HCT116 (cell line): ENCODE measurements around the gene ANKS4B. TPM values are rescaled to one million over a fixed set of nuclear protein-coding genes. Genes with fewer than 3 reads are reported as not detected.

Experiments used
- ATAC-seq: fragments of 200-7000 bp; cut with Tn5 transposase; 2 replicates; pipeline ENCODE4 v1.9.1; 2020; ENCODE audit warnings: mild to moderate bottlenecking, moderate library complexity
- BruUV-seq: library from RNA; stranded (reverse); fragments of 400-500 nt; replicated peaks from 2 replicates; lab custom pipeline; 2021; lab: Mats Ljungman, UMichigan
- CTCF ChIA-PET: fragments of 300-600 bp; sonication (Branson Sonifier 250); formaldehyde crosslinking; loops from one replicate; lab custom pipeline; 2021; ENCODE audit warnings: antibody characterized with exemption; lab: Charles Lee
- POLR2A ChIA-PET: fragments of 300-600, 350-600 bp; sonication (Branson Sonifier 250); formaldehyde crosslinking; loops from one replicate; lab custom pipeline; 2021; ENCODE audit warnings: antibody characterized with exemption; lab: Charles Lee
- RAD21 ChIA-PET, 2 experiments: fragments of 300-600 bp; sonication (Branson Sonifier 250); formaldehyde crosslinking; loops; one replicate each; lab custom pipeline; 2023; ENCODE audit warnings: low total read pairs in 2 of 2; ENCODE audit not compliant: uncharacterized antibody in 2 of 2, unreplicated experiment in 2 of 2, low non-redundant PET in 1 of 2; lab: Charles Lee
- DNase-seq: peaks from one replicate; pipeline ENCODE4 v3.0.0-alpha.2; 2010; ENCODE audit warnings: low read depth, low spot score
- H2AFZ ChIP-seq: fragments of 200-600 bp; shearing (Covaris generic), sonication (generic); 2 replicates; pipeline ENCODE4 v1.6.1; 2017; ENCODE audit warnings: low read depth, mixed run types, mixed read lengths, antibody characterized with exemption, low read length; ENCODE audit not compliant: poor library complexity, severe bottlenecking
- H3K27ac ChIP-seq: 2 replicates; pipeline ENCODE4 v1.5.1; 2012; ENCODE audit warnings: low read depth, low read length
- H3K27me3 ChIP-seq: fragments of 200-600 bp; sonication (generic); 2 replicates; pipeline ENCODE4 v1.6.1; 2016; ENCODE audit warnings: mixed run types, low read length, mixed read lengths; ENCODE audit not compliant: insufficient read depth
- H3K36me3 ChIP-seq, 2 experiments: fragments of 200-500 bp in 1 of 2; fragments of 200-600 bp in 1 of 2; sonication (Bioruptor generic) in 1 of 2; sonication (generic) in 1 of 2; 2 replicates each; pipeline versions ENCODE4 v1.5.1 to v1.6.1; 2014 to 2016; ENCODE audit warnings: low read length in 2 of 2, inconsistent platforms in 1 of 2, mixed read lengths in 1 of 2, mixed run types in 1 of 2; ENCODE audit not compliant: insufficient read depth in 2 of 2, control insufficient read depth in 1 of 2
- H3K4me1 ChIP-seq, 2 experiments: fragments of 200-600 bp in 1 of 2; sonication (generic) in 1 of 2; 2 replicates each; pipeline versions ENCODE4 v1.5.1 to v1.6.1; 2012 to 2017; ENCODE audit warnings: low read length in 2 of 2, inconsistent platforms in 1 of 2, mild to moderate bottlenecking in 1 of 2, mixed read lengths in 1 of 2, mixed run types in 1 of 2, moderate library complexity in 1 of 2; ENCODE audit not compliant: insufficient read depth in 2 of 2, control insufficient read depth in 1 of 2
- H3K4me2 ChIP-seq: fragments of 200-600 bp; sonication (generic); 2 replicates; pipeline ENCODE4 v1.6.1; 2017; ENCODE audit warnings: mixed run types, low read length, mixed read lengths
- H3K4me3 ChIP-seq, 2 experiments: fragments of 200-600 bp in 1 of 2; sonication (generic) in 1 of 2; replicated peaks in 1 of 2; 2 replicates each; pipeline ENCODE4 v1.5.1; 2011 to 2016; ENCODE audit warnings: low read length in 2 of 2, control low read depth in 1 of 2, low read depth in 1 of 2, mild to moderate bottlenecking in 1 of 2, mixed read lengths in 1 of 2, mixed run types in 1 of 2
- H3K79me2 ChIP-seq: fragments of 200-600 bp; sonication (generic); 2 replicates; pipeline ENCODE4 v1.6.1; 2017; ENCODE audit warnings: mild to moderate bottlenecking, mixed run types, low read length, moderate library complexity, mixed read lengths; ENCODE audit not compliant: insufficient read depth
- H3K9ac ChIP-seq: fragments of 200-600 bp; sonication (generic); 2 replicates; pipeline ENCODE4 v1.6.1; 2016; ENCODE audit warnings: low read length, mixed read lengths
- H3K9me2 ChIP-seq: fragments of 200-600 bp; sonication (generic), shearing (Covaris generic); 2 replicates; pipeline ENCODE4 v1.6.1; 2017; ENCODE audit warnings: mixed run types, mild to moderate bottlenecking, moderate library complexity; ENCODE audit not compliant: insufficient read depth
- H3K9me3 ChIP-seq, 2 experiments: fragments of 200-500 bp in 1 of 2; fragments of 200-600 bp in 1 of 2; sonication (Bioruptor generic) in 1 of 2; sonication (generic) in 1 of 2; 2 replicates each; pipeline ENCODE4 v1.6.1; 2014 to 2017; ENCODE audit warnings: low read length in 2 of 2, mixed read lengths in 2 of 2, inconsistent platforms in 1 of 2, low read depth in 1 of 2, mild to moderate bottlenecking in 1 of 2, mixed run types in 1 of 2, moderate library complexity in 1 of 2; ENCODE audit not compliant: control insufficient read depth in 1 of 2, insufficient read depth in 1 of 2
- H4K20me1 ChIP-seq: fragments of 200-600 bp; sonication (generic), shearing (Covaris generic); 2 replicates; pipeline ENCODE4 v1.6.1; 2017; ENCODE audit warnings: mixed run types, mild to moderate bottlenecking, moderate library complexity; ENCODE audit not compliant: insufficient read depth
- CBX3 ChIP-seq: IDR thresholded peaks from 2 replicates; pipeline ENCODE4 v1.6.1; 2012; ENCODE audit warnings: low read depth
- CEBPB ChIP-seq: IDR thresholded peaks from 2 replicates; pipeline ENCODE4 v1.6.1; 2012; ENCODE audit warnings: low read depth
- EGR1 ChIP-seq: IDR thresholded peaks from 2 replicates; pipeline ENCODE4 v1.6.1; 2012; ENCODE audit warnings: low read depth
- EZH2 ChIP-seq: fragments of 200-600 bp; sonication (generic); IDR thresholded peaks from 2 replicates; pipeline ENCODE4 v1.6.1; 2017; ENCODE audit warnings: antibody characterized with exemption, mixed run types
- EZH2phosphoT487 ChIP-seq: fragments of 200-600 bp; IDR thresholded peaks from 2 replicates; pipeline ENCODE4 v1.6.1; 2018; ENCODE audit warnings: antibody characterized with exemption, borderline replicate concordance
- FOSL1 ChIP-seq: IDR thresholded peaks from 2 replicates; pipeline ENCODE4 v1.6.1; 2012; ENCODE audit warnings: low read depth
- JUND ChIP-seq: IDR thresholded peaks from 2 replicates; pipeline ENCODE4 v1.6.1; 2012
- POLR2A ChIP-seq: IDR thresholded peaks from 2 replicates; pipeline ENCODE4 v1.7.0; 2011; ENCODE audit warnings: borderline replicate concordance; ENCODE audit not compliant: insufficient read depth, insufficient read length; ENCODE audit errors: extremely low read depth
- RAD21 ChIP-seq: IDR thresholded peaks from 2 replicates; pipeline ENCODE4 v1.6.1; 2012; ENCODE audit warnings: low read depth, mild to moderate bottlenecking
- SIN3A ChIP-seq: IDR thresholded peaks from 2 replicates; pipeline ENCODE4 v1.6.1; 2012; ENCODE audit warnings: low read depth
- SRF ChIP-seq: IDR thresholded peaks from 2 replicates; pipeline ENCODE4 v1.6.1; 2012; ENCODE audit warnings: low read depth
- TCF7L2 ChIP-seq: IDR thresholded peaks from 2 replicates; pipeline ENCODE4 v1.7.0; 2011; ENCODE audit warnings: borderline replicate concordance, inconsistent platforms; ENCODE audit not compliant: insufficient read depth, insufficient read length; ENCODE audit errors: extremely low read depth
- YY1 ChIP-seq: IDR thresholded peaks from 2 replicates; pipeline ENCODE4 v1.6.1; 2011; ENCODE audit warnings: low read length, low read depth, moderate library complexity, mild to moderate bottlenecking; ENCODE audit not compliant: insufficient replicate concordance; ENCODE audit errors: extremely low read depth
- ZBTB33 ChIP-seq: IDR thresholded peaks from 2 replicates; pipeline ENCODE4 v1.6.1; 2011; ENCODE audit warnings: mild to moderate bottlenecking, low read length, moderate library complexity; ENCODE audit not compliant: insufficient replicate concordance; ENCODE audit errors: extremely low read depth
- ZFX ChIP-seq: fragments of 450-650 bp; IDR thresholded peaks from 2 replicates; pipeline ENCODE4 v1.6.1; 2017
- intact Hi-C: fragments of 100-400 bp; cut with micrococcal nuclease; formaldehyde crosslinking; loops from 2 replicates; pipeline ENCODE4 v1.10.0; 2022
- total RNA-seq: library from RNA; stranded (reverse); gene quantifications from one replicate; pipeline ENCODE4 v1.2.1, GENCODE V29; 2021; ENCODE audit not compliant: unreplicated experiment
- TF ChIP-seq, protein P1 (sequence below): IDR thresholded peaks from 2 replicates; pipeline ENCODE4 v1.6.1; 2012; ENCODE audit warnings: low read depth

Gene ANKS4B
- total RNA-seq, 1 experiment from 2014 or later, result not detected

GRCh38 chr16:21222495-21223337 lies 10.8 kb upstream of the ANKS4B start:
- no peak for DNase-seq
- TF ChIP-seq CEBPB, result no peak
- no peak for TF ChIP-seq EZH2phosphoT487
- TF ChIP-seq, all 23 proteins: peak for 0
- Histone ChIP-seq H2AFZ (no peak overlapping the region), H3K9me3 (no peaks in the 10 kb centered on the region), H3K4me3 (no peak overlapping the region), H4K20me1 (no peaks in the 10 kb centered on the region), H3K4me2 (no peak overlapping the region), H3K27ac (no peak overlapping the region), H3K36me3 (no peaks in the 10 kb centered on the region), H3K9ac (no peak overlapping the region), H3K79me2 (no peaks in the 10 kb centered on the region), H3K4me1 (no peaks in the 10 kb centered on the region), H3K27me3 (no peaks in the 10 kb centered on the region), H3K9me2 (no peaks in the 10 kb centered on the region)
- CTCF ChIA-PET, result no interaction called here
- intact Hi-C loops, result no loop called here
- POLR2A ChIA-PET, result no interaction called here
- ATAC-seq, result no peak
- BruUV-seq, result no TSS peak
- RAD21 ChIA-PET, result no interaction called here

- Histone ChIP-seq H3K27ac (no peak overlapping the region), H3K9ac (no peak overlapping the region), H3K4me1 (no peaks in the 10 kb centered on the region), H3K9me2 (no peaks in the 10 kb centered on the region), H3K4me2 (no peak overlapping the region), H3K36me3 (no peaks in the 10 kb centered on the region), H3K27me3 (peaks cover 8% of the 10 kb centered on the region), H3K9me3 (no peaks in the 10 kb centered on the region), H3K79me2 (no peaks in the 10 kb centered on the region), H2AFZ (no peak overlapping the region), H3K4me3 (no peak overlapping the region), H4K20me1 (no peaks in the 10 kb centered on the region)
- no peak for ATAC-seq
- intact Hi-C loops, result no loop called here
- ChIA-PET RAD21 (no interaction called here), POLR2A (no interaction called here), CTCF (no interaction called here)
- DNase-seq, result no peak
- BruUV-seq, result no TSS peak
- TF ChIP-seq SIN3A (no peak), CEBPB (no peak), POLR2A (no peak), YY1 (no peak), CBX3 (no peak), TCF7L2 (no peak), EGR1 (no peak), FOSL1 (no peak), JUND (no peak), EZH2phosphoT487 (no peak), ZFX (no peak), ZBTB33 (no peak), RAD21 (no peak), EZH2 (no peak), SRF (no peak)
- TF ChIP-seq, protein P1, sequence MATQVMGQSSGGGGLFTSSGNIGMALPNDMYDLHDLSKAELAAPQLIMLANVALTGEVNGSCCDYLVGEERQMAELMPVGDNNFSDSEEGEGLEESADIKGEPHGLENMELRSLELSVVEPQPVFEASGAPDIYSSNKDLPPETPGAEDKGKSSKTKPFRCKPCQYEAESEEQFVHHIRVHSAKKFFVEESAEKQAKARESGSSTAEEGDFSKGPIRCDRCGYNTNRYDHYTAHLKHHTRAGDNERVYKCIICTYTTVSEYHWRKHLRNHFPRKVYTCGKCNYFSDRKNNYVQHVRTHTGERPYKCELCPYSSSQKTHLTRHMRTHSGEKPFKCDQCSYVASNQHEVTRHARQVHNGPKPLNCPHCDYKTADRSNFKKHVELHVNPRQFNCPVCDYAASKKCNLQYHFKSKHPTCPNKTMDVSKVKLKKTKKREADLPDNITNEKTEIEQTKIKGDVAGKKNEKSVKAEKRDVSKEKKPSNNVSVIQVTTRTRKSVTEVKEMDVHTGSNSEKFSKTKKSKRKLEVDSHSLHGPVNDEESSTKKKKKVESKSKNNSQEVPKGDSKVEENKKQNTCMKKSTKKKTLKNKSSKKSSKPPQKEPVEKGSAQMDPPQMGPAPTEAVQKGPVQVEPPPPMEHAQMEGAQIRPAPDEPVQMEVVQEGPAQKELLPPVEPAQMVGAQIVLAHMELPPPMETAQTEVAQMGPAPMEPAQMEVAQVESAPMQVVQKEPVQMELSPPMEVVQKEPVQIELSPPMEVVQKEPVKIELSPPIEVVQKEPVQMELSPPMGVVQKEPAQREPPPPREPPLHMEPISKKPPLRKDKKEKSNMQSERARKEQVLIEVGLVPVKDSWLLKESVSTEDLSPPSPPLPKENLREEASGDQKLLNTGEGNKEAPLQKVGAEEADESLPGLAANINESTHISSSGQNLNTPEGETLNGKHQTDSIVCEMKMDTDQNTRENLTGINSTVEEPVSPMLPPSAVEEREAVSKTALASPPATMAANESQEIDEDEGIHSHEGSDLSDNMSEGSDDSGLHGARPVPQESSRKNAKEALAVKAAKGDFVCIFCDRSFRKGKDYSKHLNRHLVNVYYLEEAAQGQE, result no peak
Measured at GRCh38 chr16:21223787-21224186, 9.7 kb upstream of the ANKS4B start.
